ELF-1 (cell line): ENCODE measurements around the gene ZNF155.
"Not testable (repeated sequence)": the region's sequence is repeated elsewhere in the genome, so short reads cannot be mapped to it uniquely, and the experiment has no call there.

Experiments used
- DNase-seq: peaks from one replicate; pipeline ENCODE4 v3.0.0-alpha.2; 2016; ENCODE audit warnings: low read depth, low spot score

ZNF155 gene

GRCh38 chr19:43983912-43984686 is at the start of gene ZNF155:
Gene ZNF155 (plus strand): TSS chr19:43984188. CDS start chr19:43988544, 4,356 bp downstream.
- peak; percentile 97 for DNase-seq

- DNase-seq, result peak; percentile 92
Observed at GRCh38 chr19:43934985-43935708, 48.8 kb upstream of the ZNF155 start, which contains the start of gene ZNF45. Gene ZNF45 (minus strand): TSS chr19:43935282. CDS start chr19:43922185, 13,097 bp downstream.

- DNase-seq, result no peak
Observed at GRCh38 chr19:43936188-43936587, 47.8 kb upstream of the ZNF155 start.

- DNase-seq, result no peak
Observed at GRCh38 chr19:43939557-43940260, 44.3 kb upstream of the ZNF155 start.

DNA sequence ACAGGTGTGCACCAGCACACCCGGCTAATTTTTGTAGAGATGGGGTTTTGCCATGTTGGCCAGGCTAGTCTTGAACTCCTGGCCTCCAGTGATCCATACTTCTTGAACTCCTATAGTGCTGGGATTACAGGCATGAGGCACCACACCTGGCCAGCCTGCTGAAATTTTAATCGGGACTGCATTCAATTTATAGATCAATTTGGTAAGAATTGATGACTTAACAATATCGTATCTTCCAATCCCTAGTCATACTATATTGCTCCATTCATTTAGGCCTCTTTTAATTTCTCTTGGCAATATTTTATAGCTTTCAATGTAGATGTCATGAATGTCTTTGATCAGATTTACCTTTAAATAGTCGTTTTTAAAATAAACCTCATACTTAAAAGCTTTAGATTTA is 43.3 kb upstream of the ZNF155 start:
- DNase-seq, result no peak

GRCh38 chr19:43941209-43941608 is 42.8 kb upstream of the ZNF155 start:
- DNase-seq, result no peak

DNA sequence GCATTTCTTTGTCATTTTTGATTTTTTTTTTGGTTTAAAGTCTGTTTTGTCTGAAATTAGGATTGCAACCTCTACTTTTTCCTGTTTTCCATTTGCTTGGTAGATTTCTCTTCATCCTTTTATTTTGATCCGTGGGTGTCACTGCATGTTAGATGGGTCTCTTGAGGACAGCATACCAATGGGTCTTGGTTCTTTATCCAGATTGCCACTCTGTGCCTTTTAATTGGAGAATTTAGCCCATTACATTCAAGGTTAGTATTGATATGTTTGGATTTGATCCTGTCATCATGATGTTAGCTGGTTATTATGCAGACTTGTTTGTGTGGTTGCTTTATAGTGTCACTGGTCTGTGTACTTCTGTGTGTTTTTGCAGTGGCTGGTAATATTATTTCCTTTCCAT is 36.6 kb upstream of the ZNF155 start:
- not testable (repeated sequence) for DNase-seq

DNA sequence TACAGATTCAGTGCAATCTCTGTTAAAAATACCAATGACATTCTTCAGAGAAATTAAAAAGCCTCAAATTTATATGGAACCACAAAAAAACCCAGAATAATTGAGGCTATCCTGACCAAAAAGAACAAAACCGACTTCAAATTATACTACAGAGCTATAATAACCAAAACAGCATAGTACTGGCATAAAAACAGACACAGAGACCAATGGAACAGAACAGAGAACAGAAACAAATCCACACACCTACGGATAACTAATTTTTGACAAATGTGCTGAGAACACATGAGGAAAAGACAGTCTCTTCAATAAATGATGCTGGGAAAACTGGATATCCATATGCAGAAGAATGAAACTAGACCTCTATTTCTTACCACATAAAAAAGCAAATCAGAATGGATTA is 34.2 kb upstream of the ZNF155 start:
- DNase-seq, result not testable (repeated sequence)

DNA sequence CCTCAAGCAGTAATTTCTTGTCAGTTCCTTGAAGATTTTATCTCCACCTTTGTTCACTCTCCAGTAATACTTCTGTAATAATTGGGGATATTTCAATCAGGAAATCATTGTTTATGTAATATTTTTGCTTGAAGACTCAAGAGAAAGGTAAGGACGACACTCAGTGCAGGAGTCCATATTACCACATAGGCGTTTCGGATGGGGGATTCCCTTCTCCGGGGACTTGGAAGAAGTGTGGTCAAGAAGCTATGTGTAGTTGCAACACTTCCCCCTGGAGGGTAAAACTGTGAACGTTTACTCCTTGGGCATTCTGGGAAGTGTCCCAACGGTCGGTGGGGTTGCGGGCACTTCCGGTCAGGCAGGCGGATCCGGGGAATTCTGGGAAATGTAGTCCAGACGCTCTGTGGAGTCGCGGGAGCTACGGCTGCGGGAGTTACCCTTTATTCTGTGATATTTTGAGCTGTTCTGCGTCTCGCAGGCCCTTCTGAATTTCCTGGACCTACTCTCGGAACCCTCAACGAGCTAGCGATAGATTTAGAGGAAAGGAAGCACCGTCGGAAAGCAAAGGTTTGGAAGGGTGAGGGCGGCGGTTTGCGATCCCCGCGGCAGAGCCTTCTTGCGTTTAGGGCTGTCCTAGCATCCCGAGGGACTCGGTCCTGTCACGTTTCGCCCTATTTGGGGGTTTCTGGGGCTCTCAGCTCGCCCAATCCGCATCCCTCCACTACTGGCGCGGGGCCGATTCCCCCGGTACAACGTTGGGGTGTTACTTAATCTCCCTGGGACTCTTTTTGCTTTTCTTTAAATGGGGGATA is 32.9 kb upstream of the ZNF155 start, which contains the start of gene ZNF221:
ZNF221 (plus strand) TSS at position 395 of the 812 bp plus-strand sequence. CDS start 11,499 bp downstream, outside the sequence.
- peak; percentile 96 for DNase-seq

GRCh38 chr19:43956827-43957226 is 27.2 kb upstream of the ZNF155 start:
- no peak for DNase-seq

- no peak for DNase-seq
Observed at GRCh38 chr19:43957891-43958290, 26.1 kb upstream of the ZNF155 start.

DNA sequence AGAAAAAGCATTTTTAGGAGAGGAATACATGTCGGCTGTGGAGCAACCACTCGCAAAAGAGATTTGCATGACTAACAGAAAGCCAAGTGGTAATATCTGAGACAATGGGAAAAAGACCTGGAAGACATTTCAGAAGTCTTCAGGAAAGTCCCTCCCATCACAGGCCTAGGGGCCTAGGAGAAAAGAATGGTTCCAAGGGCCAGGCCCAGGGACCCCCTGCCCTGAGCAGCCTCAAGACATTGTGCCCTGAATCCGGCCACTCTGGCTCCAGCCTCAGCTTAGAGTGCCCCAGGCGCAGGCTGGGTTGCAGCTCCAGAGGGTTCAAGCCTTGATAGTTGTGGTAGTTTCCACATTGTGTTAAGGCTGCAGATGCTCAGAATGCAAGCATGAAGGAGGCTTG is 23.6 kb upstream of the ZNF155 start:
- no peak for DNase-seq

DNA sequence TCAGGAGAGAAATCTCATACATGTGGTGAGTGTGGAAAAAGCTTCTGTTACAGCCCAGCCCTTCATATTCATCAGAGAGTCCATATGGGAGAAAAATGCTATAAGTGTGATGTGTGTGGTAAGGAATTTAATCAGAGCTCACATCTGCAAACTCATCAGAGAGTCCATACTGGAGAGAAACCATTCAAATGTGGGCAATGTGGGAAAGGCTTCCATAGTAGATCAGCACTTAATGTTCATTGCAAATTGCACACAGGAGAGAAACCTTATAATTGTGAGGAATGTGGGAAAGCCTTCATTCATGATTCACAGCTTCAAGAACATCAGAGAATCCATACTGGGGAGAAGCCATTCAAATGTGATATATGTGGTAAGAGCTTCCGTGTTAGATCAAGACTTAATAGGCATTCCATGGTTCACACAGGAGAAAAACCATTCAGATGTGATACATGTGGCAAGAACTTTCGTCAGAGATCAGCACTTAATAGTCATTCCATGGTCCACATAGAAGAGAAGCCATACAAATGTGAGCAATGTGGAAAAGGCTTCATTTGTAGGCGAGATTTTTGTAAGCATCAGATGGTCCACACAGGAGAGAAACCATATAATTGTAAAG is 17.8 kb upstream of the ZNF155 start:
- no peak for DNase-seq

DNA sequence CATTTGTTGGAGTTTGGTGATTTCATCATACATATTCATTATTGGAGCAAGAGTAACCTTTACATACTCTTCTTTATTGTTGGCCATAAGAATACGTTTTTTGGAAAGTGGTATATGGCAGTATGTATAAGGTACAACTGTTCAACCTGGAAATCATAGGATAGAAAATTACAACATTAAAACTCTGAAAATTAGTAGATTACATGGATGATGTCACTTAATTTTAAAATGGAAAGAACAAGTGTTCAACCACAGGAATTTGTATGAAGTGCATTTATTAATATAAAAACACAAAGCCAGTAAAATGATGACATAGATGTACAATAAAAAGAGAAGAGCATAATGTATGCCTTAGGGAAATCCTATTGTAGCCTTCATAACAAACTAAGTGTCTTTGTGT is 7.3 kb upstream of the ZNF155 start:
- DNase-seq, result no peak

GRCh38 chr19:43983544-43983911 is 460 bp upstream of the ZNF155 start:
- DNase-seq, result no peak

DNA sequence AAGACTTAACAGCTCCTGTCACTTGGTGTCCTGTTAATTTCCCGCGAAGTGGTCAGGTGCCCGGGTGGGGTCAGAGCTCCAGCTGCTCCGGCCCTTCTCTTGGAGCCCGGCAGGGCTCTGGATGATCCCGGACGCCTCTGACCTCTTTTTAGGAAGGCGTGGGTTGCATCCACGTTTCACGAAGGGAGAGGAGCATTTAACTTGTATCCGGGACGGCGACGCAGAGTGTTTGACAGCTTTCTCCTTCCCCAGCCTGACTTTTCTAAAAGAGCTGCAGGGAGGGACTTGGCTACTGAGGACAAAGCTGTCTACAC is 656 bp downstream of the ZNF155 start:
- DNase-seq, result peak; percentile 24

- DNase-seq, result peak; percentile 3
Observed at GRCh38 chr19:43997631-43998290, 13.8 kb downstream of the ZNF155 start.

- no peak for DNase-seq
Observed at GRCh38 chr19:44002212-44002565, 18.2 kb downstream of the ZNF155 start.

DNA sequence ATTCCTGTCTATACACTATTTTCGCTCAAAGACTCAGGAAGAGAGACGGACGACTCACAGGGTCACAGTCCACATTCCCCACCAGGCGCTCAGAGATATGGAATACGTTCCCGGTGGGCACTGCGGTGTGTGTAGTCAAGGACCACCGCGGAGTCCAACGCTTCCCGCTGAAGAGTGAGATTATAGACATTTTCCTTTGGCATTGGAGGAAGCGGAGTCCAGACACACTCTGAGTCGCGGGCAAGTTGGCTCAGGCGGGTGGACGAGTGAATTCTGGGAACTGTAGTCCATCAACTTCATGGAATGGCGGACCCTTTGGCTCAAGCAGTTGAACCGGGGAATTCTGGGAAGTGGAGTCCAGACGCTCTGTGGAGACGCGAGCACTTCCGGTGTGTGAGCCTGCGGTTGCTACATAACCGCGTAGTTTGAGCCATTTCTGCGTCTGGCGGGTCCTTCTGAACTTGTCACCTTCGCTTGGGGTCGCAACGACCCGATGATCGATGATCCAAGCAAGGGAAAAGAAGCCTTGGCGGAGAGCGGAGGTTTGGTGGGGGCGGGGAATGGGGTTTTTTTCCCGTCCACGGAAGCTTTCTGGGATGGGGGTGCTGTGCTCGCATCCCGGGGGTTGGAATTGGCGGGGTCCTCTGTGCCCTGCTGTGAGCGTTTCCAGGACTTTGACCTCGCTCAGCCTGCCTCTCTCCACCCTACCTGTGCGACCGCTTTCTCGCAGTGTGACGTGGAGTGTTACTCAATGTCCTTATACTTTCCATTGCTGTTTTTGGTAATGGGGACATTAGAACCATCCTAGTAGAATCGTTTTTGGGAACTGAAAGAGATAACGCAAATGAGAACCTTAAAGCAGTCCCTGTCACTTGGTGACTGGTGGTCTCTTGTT is 18.8 kb downstream of the ZNF155 start, which contains the start of gene ZNF230:
ZNF230 (plus strand) TSS at position 392 of the 895 bp plus-strand sequence. CDS start 4,122 bp downstream, outside the sequence.
- peak; percentile 92 for DNase-seq
